GM04504 (cell line): Measurements from ENCODE around the gene PDXP.
"Not testable (repeated sequence)": the region's sequence is repeated elsewhere in the genome, so short reads cannot be mapped to it uniquely, and the experiment has no call there.

Source experiments
- DNase-seq: peaks from one replicate; pipeline ENCODE4 v3.0.0-alpha.2; 2012; ENCODE audit warnings: low read depth

The PDXP gene

GRCh38 chr22:37658133-37659065 lies at the start of gene PDXP:
Gene PDXP, plus strand, starts transcription at chr22:37658723. Its CDS starts 60 bp downstream, at chr22:37658783.
- peak; percentile 100 for DNase-seq

GRCh38 chr22:37609240-37610152 lies 49.0 kb upstream of the PDXP start:
- DNase-seq, result no peak

GRCh38 chr22:37610153-37610475 lies 48.4 kb upstream of the PDXP start:
- not testable (repeated sequence) for DNase-seq

GRCh38 chr22:37610480-37611129 lies 47.9 kb upstream of the PDXP start:
- DNase-seq, result no peak

- no peak for DNase-seq
These were observed 47.3 kb upstream of the PDXP start for GRCh38 chr22:37611207-37611606.

GRCh38 chr22:37616201-37617083 lies 42.1 kb upstream of the PDXP start:
- DNase-seq, result no peak

GRCh38 chr22:37617431-37617830 lies 41.1 kb upstream of the PDXP start:
- no peak for DNase-seq

GRCh38 chr22:37618072-37618656 lies 40.4 kb upstream of the PDXP start:
- no peak for DNase-seq

GRCh38 chr22:37618674-37619073 lies 39.8 kb upstream of the PDXP start:
- no peak for DNase-seq

- no peak for DNase-seq
These were observed 38.5 kb upstream of the PDXP start for GRCh38 chr22:37619991-37620390.

- no peak for DNase-seq
These were observed 37.1 kb upstream of the PDXP start for GRCh38 chr22:37621352-37621860.

GRCh38 chr22:37623075-37624016 lies 35.2 kb upstream of the PDXP start:
- DNase-seq, result no peak

- no peak for DNase-seq
These were observed 34.5 kb upstream of the PDXP start for GRCh38 chr22:37624017-37624365.

GRCh38 chr22:37624876-37625275 lies 33.6 kb upstream of the PDXP start:
- DNase-seq, result no peak

- no peak for DNase-seq
These were observed 32.8 kb upstream of the PDXP start for GRCh38 chr22:37625737-37626136.

GRCh38 chr22:37626144-37626543 lies 32.4 kb upstream of the PDXP start:
- no peak for DNase-seq

GRCh38 chr22:37626556-37627075 lies 31.9 kb upstream of the PDXP start:
- DNase-seq, result no peak

- no peak for DNase-seq
These were observed 31.4 kb upstream of the PDXP start for GRCh38 chr22:37627121-37627520.

GRCh38 chr22:37627545-37627944 lies 31.0 kb upstream of the PDXP start:
- no peak for DNase-seq
